HCT116 (cell line): ENCODE measurements around the gene SAMD1. TPM values are rescaled to one million over a fixed set of nuclear protein-coding genes. Genes with fewer than 3 reads are reported as not detected.

Experiments
- ATF3 ChIP-seq: IDR thresholded peaks from 2 replicates; pipeline ENCODE4 v1.6.1; 2012
- EZH2 ChIP-seq: fragments of 200-600 bp; sonication (generic); IDR thresholded peaks from 2 replicates; pipeline ENCODE4 v1.6.1; 2017; ENCODE audit warnings: antibody characterized with exemption, mixed run types
- MAX ChIP-seq: IDR thresholded peaks from 2 replicates; pipeline ENCODE4 v1.6.1; 2012
- REST ChIP-seq: IDR thresholded peaks from 2 replicates; pipeline ENCODE4 v1.6.1; 2012; ENCODE audit warnings: low read depth
- ZBTB33 ChIP-seq: IDR thresholded peaks from 2 replicates; pipeline ENCODE4 v1.6.1; 2011; ENCODE audit warnings: mild to moderate bottlenecking, low read length, moderate library complexity; ENCODE audit not compliant: insufficient replicate concordance; ENCODE audit errors: extremely low read depth
- ZNF274 ChIP-seq: fragments of 200-500 bp; sonication (Bioruptor generic); IDR thresholded peaks from 2 replicates; pipeline ENCODE4 v1.6.1; 2014; ENCODE audit warnings: mild to moderate bottlenecking, low read depth, low read length, inconsistent platforms
- total RNA-seq: library from RNA; stranded (reverse); gene quantifications from one replicate; pipeline ENCODE4 v1.2.1, GENCODE V29; 2021; ENCODE audit not compliant: unreplicated experiment

SAMD1 gene
- total RNA-seq, 1 experiment from 2014 or later, result 62.9 TPM

- TF ChIP-seq ATF3, result no peak
- no peak for TF ChIP-seq ZNF274
- TF ChIP-seq REST, result no peak
- TF ChIP-seq EZH2, result no peak
- no peak for TF ChIP-seq MAX
- no peak for TF ChIP-seq ZBTB33
Measured at GRCh38 chr19:14115756-14116155, 25.2 kb upstream of the SAMD1 start (continued).
